K562 (cell line): ENCODE data around the gene TBC1D12. TPM values are rescaled to one million over a fixed set of nuclear protein-coding genes. Genes with fewer than 3 reads are reported as not detected.

Experiments
- ELK1 ChIP-seq: sonication (generic); formaldehyde crosslinking; IDR thresholded peaks from 2 replicates; pipeline ENCODE4 v1.8.1; 2022; ENCODE audit warnings: missing genetic modification reagents
- MAFF ChIP-seq: IDR thresholded peaks from 2 replicates; pipeline ENCODE4 v1.6.1; 2012; ENCODE audit warnings: low read length, improper control_type of control experiment
- NRF1 ChIP-seq, 2 experiments: fragments of 450-650 bp; IDR thresholded peaks in 1 of 2; conservative IDR thresholded peaks in 1 of 2; 2 replicates each; pipeline ENCODE4 v1.6.1; 2014; ENCODE audit warnings: mild to moderate bottlenecking in 2 of 2
- RFX7 ChIP-seq: fragments of 250-450 bp; sonication (Bioruptor Pico); IDR thresholded peaks from 2 replicates; pipeline ENCODE4 v1.5.1; 2021; ENCODE audit warnings: mild to moderate bottlenecking
- SRSF3 ChIP-seq: fragments of 200-400 bp; formaldehyde crosslinking; IDR thresholded peaks from 2 replicates; pipeline ENCODE4 v1.6.1; 2016; ENCODE audit warnings: mild to moderate bottlenecking, low read length, moderate library complexity; ENCODE audit not compliant: insufficient read depth
- ZBTB1 ChIP-seq: sonication (generic); formaldehyde crosslinking; IDR thresholded peaks from 2 replicates; pipeline ENCODE4 v1.8.1; 2023; ENCODE audit warnings: missing genetic modification reagents, low read depth, mild to moderate bottlenecking, borderline replicate concordance
- ZNF655 ChIP-seq: fragments of 250-450 bp; sonication (Bioruptor Pico); IDR thresholded peaks from 2 replicates; pipeline ENCODE4 v1.5.0; 2021
- polyA plus RNA-seq, 8 experiments: library from polyadenylated mRNA; depleted of rRNA in 4 of 8; stranded (reverse) in 5 of 8; unstranded in 3 of 8; fragments of >200 nt; fragmentation: Nextera tagmentation in 2 of 8; fragmentation: Illumina TruSeq in 1 of 8; extraction: Ambion mirVana in 2 of 8; extraction: Trizol in 1 of 8; gene quantifications; 2 replicates each; pipeline versions ENCODE4 v1.2.1 to v1.2.3, GENCODE V29; 2011 to 2014; ENCODE audit warnings: inconsistent platforms in 1 of 8, missing spikeins in 1 of 8
- total RNA-seq, 7 experiments: library from RNA; depleted of rRNA in 6 of 7; stranded (reverse); fragments of >200 nt in 6 of 7; fragmentation: Illumina TruSeq in 2 of 7; extraction: Trizol in 2 of 7; gene quantifications; 2 replicates each; pipeline versions ENCODE4 v1.2.1 to v1.2.3, GENCODE V29; 2011 to 2021; ENCODE audit warnings: low replicate concordance in 1 of 7
- TF ChIP-seq, protein P1 (sequence below), 2 experiments: fragments of 450-650 bp; formaldehyde crosslinking in 1 of 2; IDR thresholded peaks; 2 replicates each; pipeline versions ENCODE4 v1.4.0 to v1.6.1; 2014 to 2020; ENCODE audit warnings: mild to moderate bottlenecking in 2 of 2, borderline replicate concordance in 1 of 2, low read depth in 1 of 2
- TF ChIP-seq, protein P2 (sequence below): fragments of 450-650 bp; IDR thresholded peaks from 2 replicates; pipeline ENCODE4 v1.6.1; 2016
- TF ChIP-seq, protein P3 (sequence below): fragments of 150-350 bp; IDR thresholded peaks from 2 replicates; pipeline ENCODE4 v1.6.1; 2014; ENCODE audit warnings: low read depth, mild to moderate bottlenecking, low read length, borderline replicate concordance

The TBC1D12 gene
- total and polyA plus RNA-seq, 9 of the 15 experiments (the other 6 are each of a cell fraction or from before 2014, with no cell fraction given): 2.1 to 6.7 (median 3.9) TPM

GRCh38 chr10:94362360-94363250 is 39.7 kb upstream of the TBC1D12 start, which contains the start of gene NOC3L (continued):
- TF ChIP-seq, protein P1, sequence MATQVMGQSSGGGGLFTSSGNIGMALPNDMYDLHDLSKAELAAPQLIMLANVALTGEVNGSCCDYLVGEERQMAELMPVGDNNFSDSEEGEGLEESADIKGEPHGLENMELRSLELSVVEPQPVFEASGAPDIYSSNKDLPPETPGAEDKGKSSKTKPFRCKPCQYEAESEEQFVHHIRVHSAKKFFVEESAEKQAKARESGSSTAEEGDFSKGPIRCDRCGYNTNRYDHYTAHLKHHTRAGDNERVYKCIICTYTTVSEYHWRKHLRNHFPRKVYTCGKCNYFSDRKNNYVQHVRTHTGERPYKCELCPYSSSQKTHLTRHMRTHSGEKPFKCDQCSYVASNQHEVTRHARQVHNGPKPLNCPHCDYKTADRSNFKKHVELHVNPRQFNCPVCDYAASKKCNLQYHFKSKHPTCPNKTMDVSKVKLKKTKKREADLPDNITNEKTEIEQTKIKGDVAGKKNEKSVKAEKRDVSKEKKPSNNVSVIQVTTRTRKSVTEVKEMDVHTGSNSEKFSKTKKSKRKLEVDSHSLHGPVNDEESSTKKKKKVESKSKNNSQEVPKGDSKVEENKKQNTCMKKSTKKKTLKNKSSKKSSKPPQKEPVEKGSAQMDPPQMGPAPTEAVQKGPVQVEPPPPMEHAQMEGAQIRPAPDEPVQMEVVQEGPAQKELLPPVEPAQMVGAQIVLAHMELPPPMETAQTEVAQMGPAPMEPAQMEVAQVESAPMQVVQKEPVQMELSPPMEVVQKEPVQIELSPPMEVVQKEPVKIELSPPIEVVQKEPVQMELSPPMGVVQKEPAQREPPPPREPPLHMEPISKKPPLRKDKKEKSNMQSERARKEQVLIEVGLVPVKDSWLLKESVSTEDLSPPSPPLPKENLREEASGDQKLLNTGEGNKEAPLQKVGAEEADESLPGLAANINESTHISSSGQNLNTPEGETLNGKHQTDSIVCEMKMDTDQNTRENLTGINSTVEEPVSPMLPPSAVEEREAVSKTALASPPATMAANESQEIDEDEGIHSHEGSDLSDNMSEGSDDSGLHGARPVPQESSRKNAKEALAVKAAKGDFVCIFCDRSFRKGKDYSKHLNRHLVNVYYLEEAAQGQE (IDR thresholded peaks at IDR 0.05; ENCODE audit: borderline replicate concordance): peak; percentile 34; the same call in 1 of the 2 replicates
- TF ChIP-seq, protein P1 (CRISPR knock-in tag; IDR thresholded peaks at IDR 0.05; ENCODE audit: low read depth): no peak
- TF ChIP-seq SRSF3: no peak
- TF ChIP-seq, protein P2, sequence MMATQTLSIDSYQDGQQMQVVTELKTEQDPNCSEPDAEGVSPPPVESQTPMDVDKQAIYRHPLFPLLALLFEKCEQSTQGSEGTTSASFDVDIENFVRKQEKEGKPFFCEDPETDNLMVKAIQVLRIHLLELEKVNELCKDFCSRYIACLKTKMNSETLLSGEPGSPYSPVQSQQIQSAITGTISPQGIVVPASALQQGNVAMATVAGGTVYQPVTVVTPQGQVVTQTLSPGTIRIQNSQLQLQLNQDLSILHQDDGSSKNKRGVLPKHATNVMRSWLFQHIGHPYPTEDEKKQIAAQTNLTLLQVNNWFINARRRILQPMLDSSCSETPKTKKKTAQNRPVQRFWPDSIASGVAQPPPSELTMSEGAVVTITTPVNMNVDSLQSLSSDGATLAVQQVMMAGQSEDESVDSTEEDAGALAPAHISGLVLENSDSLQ: peak; percentile 66
- no peak for TF ChIP-seq ELK1 (CRISPR knock-in tag)
- TF ChIP-seq RFX7: no peak
- TF ChIP-seq ZBTB1 (CRISPR knock-in tag): no peak
- TF ChIP-seq MAFF: no peak
- TF ChIP-seq, protein P3, sequence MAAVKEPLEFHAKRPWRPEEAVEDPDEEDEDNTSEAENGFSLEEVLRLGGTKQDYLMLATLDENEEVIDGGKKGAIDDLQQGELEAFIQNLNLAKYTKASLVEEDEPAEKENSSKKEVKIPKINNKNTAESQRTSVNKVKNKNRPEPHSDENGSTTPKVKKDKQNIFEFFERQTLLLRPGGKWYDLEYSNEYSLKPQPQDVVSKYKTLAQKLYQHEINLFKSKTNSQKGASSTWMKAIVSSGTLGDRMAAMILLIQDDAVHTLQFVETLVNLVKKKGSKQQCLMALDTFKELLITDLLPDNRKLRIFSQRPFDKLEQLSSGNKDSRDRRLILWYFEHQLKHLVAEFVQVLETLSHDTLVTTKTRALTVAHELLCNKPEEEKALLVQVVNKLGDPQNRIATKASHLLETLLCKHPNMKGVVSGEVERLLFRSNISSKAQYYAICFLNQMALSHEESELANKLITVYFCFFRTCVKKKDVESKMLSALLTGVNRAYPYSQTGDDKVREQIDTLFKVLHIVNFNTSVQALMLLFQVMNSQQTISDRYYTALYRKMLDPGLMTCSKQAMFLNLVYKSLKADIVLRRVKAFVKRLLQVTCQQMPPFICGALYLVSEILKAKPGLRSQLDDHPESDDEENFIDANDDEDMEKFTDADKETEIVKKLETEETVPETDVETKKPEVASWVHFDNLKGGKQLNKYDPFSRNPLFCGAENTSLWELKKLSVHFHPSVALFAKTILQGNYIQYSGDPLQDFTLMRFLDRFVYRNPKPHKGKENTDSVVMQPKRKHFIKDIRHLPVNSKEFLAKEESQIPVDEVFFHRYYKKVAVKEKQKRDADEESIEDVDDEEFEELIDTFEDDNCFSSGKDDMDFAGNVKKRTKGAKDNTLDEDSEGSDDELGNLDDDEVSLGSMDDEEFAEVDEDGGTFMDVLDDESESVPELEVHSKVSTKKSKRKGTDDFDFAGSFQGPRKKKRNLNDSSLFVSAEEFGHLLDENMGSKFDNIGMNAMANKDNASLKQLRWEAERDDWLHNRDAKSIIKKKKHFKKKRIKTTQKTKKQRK: no peak
- peak; percentile 64 to 67 for TF ChIP-seq NRF1 (conservative IDR thresholded peaks at IDR 0.05 in 1 of 2, IDR thresholded peaks at IDR 0.05 in 1 of 2)
- no peak for TF ChIP-seq ZNF655 (CRISPR knock-in tag)
